Mesodermal cell (in vitro differentiated cells): ENCODE measurements around the gene SWSAP1.
A peak's percentile ranks its signal among the peaks of the same experiment; 100 is the strongest.
"Not testable (repeated sequence)": the region's sequence is repeated elsewhere in the genome, so short reads cannot be mapped to it uniquely, and the experiment has no call there.

Experiments
- H3K27ac ChIP-seq: 2 replicates; pipeline ENCODE4 v1.7.0; 2013; ENCODE audit warnings: mild to moderate bottlenecking, low read depth, low read length, moderate library complexity; ENCODE audit not compliant: severe bottlenecking
- H3K36me3 ChIP-seq: 2 replicates; pipeline ENCODE4 v1.7.1; 2013; ENCODE audit warnings: mild to moderate bottlenecking, low read length, moderate library complexity; ENCODE audit not compliant: control insufficient read depth, insufficient read depth
- H3K4me1 ChIP-seq: one replicate; pipeline ENCODE4 v1.7.1; 2013; ENCODE audit warnings: mild to moderate bottlenecking, low read length; ENCODE audit not compliant: insufficient read depth, control insufficient read depth, poor library complexity, severe bottlenecking
- H3K4me3 ChIP-seq: 2 replicates; pipeline ENCODE4 v1.7.0; 2013; ENCODE audit warnings: low read length, control low read depth, mild to moderate bottlenecking; ENCODE audit not compliant: insufficient read depth, poor library complexity, severe bottlenecking; ENCODE audit errors: extremely low read depth
- H3K9me3 ChIP-seq: 2 replicates; pipeline ENCODE4 v1.7.1; 2013; ENCODE audit warnings: mild to moderate bottlenecking, low read length, moderate library complexity; ENCODE audit not compliant: control insufficient read depth
- WGBS, 2 experiments: methylation state at CpG; one replicate each; pipeline ENCODE4 v1.1.5; 2013; ENCODE audit warnings: missing lambda C conversion rate in 2 of 2; ENCODE audit not compliant: insufficient coverage in 2 of 2; 5-methylcytosine and 5-hydroxymethylcytosine counted together

Gene SWSAP1

GRCh38 chr19:11365557-11366117 lies 8.8 kb upstream of the SWSAP1 start:
- Histone ChIP-seq H3K4me3 (no peak overlapping the region), H3K4me1 (no peaks in the 10 kb centered on the region), H3K9me3 (no peaks in the 10 kb centered on the region), H3K36me3 (peaks cover 2% of the 10 kb centered on the region), H3K27ac (no peak overlapping the region)
- WGBS, 2 experiments: 80 to 94% methylated on average over 1 to 2 of the region's 7 CpGs

DNA sequence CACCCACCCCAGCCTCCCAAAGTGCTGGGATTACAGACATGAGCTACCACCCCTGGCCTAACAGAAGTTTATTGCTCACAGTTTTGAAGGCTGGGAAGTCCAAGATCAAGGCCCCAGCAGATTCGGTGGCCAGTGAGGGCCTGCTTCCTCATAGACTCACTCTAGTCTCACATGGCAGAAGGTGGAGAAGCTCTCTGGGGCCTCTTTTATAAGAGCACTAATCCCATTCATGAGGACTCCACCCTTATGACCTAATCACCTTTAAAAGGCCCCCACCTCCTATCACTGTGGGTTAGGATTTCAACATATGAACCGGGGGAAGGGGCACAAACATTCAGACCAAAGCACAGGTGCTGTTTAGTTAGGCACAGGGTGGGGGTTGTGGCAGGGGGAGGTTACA lies 6.9 kb upstream of the SWSAP1 start:
- H3K27ac ChIP-seq: no peak overlapping the region
- H3K9me3 ChIP-seq: no peaks in the 10 kb centered on the region

GRCh38 chr19:11370744-11371143 lies 3.7 kb upstream of the SWSAP1 start:
- Histone ChIP-seq H3K4me3 (no peak overlapping the region), H3K27ac (no peak overlapping the region), H3K4me1 (peaks cover 10% of the 10 kb centered on the region), H3K9me3 (no peaks in the 10 kb centered on the region), H3K36me3 (peaks cover under 1% of the 10 kb centered on the region)
- WGBS, 2 experiments: 89 to 95% methylated on average over 2 of the region's 2 CpGs

More for the DNA sequence above, 6.9 kb upstream of the SWSAP1 start:
- no peaks in the 10 kb centered on the region for H3K4me1 ChIP-seq
- WGBS, 2 experiments: 71% methylated on average over 1 of the region's 2 CpGs; no CpG with 5 or more reads in 1 of the 2 experiments
- H3K4me3 ChIP-seq: no peak overlapping the region
- H3K36me3 ChIP-seq: peaks cover 2% of the 10 kb centered on the region

DNA sequence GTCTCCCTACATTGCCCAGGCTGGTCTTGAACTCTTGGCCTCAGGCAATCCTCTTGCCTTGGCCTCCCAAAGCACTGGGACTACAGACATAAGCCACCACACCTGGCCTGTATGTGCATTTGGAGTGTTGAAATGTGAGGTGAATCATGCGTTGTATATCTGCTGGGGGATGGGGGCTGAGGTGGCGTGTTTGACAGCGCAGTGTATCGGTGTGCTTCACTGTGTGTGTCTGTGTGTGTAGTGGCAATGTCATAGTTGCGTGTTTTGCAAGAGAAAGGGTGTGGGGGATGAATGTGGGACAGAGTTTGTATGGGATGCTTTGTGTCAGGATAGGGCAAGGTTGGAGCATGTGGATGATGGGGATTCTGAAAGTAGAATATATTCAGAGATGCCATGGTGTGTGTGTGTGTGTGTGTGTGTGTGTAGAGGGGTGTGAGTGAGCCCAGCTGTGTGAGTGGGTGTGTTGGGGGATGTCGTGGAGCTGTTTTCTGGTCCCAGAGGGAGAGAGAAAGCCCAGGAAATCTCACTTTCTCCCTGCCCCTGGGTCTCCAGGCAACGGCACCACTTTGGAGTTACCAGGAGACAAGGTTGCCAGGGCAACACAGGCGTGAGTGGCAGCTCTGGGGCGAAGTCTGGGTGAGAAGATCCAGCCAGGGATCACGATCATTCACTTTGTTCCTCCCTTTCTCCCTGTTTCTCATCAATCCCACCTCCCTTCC lies 1.1 kb upstream of the SWSAP1 start:
- H3K27ac ChIP-seq: peak overlapping the region; percentile 79
- no peaks in the 10 kb centered on the region for H3K9me3 ChIP-seq
- H3K4me1 ChIP-seq: peaks cover 17% of the 10 kb centered on the region

DNA sequence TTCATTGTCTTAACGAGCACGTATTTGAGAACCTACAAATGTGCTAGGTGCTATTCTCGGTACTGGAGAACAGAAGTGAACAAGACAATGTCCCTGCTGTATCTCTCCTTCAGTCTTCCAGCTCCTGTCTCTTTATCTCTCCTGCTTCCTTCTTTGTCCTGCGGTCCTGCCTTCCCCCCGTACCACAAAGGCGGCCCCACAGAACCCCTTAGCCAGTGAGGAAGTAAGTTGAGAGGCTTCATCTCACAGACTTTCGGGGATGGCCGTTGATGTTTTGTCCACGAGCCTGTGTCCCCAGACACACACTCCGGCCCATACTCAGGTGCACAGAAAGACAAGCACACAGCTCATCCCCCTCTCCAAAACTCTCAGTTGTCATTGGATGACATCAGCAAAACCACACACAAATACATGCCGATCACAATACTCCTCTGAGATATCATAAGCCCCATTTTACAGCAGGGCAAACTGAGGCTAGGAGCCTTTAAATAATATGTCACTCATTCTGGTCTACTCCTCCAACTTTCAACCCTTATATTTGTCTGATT lies 507 bp upstream of the SWSAP1 start:
- WGBS, 2 experiments: 76 to 83% methylated on average over 8 to 11 of the region's 11 CpGs
- Histone ChIP-seq H3K36me3 (peaks cover 23% of the 10 kb centered on the region), H3K9me3 (no peaks in the 10 kb centered on the region), H3K27ac (peak overlapping the region; percentile 79), H3K4me1 (peaks cover 17% of the 10 kb centered on the region), H3K4me3 (peak overlapping the region; percentile 58)

More for the DNA sequence above, 1.1 kb upstream of the SWSAP1 start:
- Histone ChIP-seq H3K36me3 (peaks cover 17% of the 10 kb centered on the region), H3K4me3 (no peak overlapping the region)
- WGBS, 2 experiments: 54 to 78% methylated on average over 5 to 9 of the region's 10 CpGs

DNA sequence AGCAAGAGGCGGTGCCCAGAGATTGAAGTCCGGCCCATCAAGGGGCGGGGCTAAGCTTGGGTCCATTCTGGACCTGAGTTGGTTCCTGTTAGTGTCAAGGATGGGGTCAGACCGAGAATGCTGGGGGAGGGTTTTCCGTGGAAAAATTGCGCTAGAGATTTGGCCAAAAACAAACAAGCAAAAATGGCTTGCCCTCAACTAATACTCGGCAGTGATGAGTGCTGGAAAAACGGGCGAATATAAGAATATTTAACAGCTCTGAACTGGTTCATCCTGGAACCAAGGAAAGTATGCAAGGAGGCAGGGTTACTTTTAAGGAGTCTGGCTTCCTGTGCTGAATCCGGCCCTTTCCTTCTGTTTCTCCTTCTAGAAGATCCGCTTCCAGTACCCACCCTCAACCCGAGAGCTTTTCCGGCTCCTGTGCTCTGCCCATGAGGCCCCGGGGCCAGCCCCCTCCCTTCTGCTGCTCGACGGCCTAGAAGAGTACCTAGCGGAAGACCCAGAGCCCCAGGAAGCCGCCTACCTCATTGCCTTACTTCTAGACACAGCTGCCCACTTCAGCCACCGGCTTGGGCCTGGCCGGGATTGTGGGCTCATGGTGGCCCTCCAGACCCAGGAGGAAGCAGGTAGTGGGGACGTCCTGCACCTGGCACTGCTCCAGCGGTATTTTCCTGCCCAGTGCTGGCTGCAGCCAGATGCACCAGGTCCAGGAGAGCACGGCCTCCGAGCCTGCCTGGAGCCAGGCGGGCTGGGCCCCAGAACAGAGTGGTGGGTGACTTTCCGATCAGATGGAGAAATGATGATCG lies 880 bp downstream of the SWSAP1 start:
- peak overlapping the region; percentile 46 for H3K27ac ChIP-seq
- H3K9me3 ChIP-seq: no peaks in the 10 kb centered on the region
- WGBS, 2 experiments: 38 to 46% methylated on average over 24 to 27 of the region's 27 CpGs
- peak overlapping the region; percentile 58 for H3K4me3 ChIP-seq
- peaks cover 24% of the 10 kb centered on the region for H3K36me3 ChIP-seq
- peaks cover 17% of the 10 kb centered on the region for H3K4me1 ChIP-seq

DNA sequence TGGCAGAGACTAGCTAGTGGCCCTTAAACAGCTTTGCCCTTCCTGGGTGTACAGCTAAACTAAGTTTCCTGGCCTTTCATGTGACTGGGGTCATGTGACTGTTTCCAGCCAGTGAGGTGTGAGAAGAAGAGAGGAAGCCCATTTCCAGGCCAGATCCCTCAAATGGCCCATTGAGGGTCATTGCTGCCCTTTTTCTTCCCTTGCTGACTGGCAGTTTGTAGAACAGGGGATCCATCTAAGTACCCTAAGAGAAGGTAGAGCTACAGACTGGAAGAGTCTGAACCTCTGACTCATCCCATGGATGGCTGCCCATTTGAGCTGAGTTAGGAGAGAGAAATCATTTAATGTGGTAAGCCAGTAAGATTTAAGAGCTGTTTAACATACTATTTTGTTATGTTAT lies 2.8 kb downstream of the SWSAP1 start:
- Histone ChIP-seq H3K4me3 (no peak overlapping the region), H3K27ac (peak overlapping the region; percentile 16), H3K36me3 (peaks cover 24% of the 10 kb centered on the region), H3K4me1 (peaks cover 17% of the 10 kb centered on the region), H3K9me3 (no peaks in the 10 kb centered on the region)

DNA sequence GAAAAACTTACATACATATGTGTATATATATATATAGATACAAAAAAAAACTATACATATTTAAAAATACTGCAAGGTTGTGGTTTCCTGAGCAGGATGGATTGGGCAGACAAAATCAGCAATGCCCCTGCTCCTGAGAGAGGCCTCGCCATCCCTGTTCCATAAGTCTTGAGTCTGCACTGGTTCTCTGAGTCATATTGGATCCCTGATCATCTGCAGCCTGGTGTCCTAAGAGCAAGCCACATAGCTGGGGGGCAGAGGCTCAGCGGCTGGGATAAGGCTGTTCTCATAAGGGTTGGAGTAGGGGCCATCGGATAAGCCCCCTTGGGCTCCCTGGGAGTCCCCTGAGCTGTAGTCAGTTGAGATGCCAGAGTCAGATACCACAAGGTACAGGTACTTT lies 3.3 kb downstream of the SWSAP1 start:
- WGBS, 2 experiments: 95 to 100% methylated on average over 2 to 3 of the region's 3 CpGs
- H3K4me3 ChIP-seq: no peak overlapping the region
- H3K36me3 ChIP-seq: peaks cover 24% of the 10 kb centered on the region
- no peak overlapping the region for H3K27ac ChIP-seq
- H3K9me3 ChIP-seq: no peaks in the 10 kb centered on the region
- peaks cover 17% of the 10 kb centered on the region for H3K4me1 ChIP-seq

DNA sequence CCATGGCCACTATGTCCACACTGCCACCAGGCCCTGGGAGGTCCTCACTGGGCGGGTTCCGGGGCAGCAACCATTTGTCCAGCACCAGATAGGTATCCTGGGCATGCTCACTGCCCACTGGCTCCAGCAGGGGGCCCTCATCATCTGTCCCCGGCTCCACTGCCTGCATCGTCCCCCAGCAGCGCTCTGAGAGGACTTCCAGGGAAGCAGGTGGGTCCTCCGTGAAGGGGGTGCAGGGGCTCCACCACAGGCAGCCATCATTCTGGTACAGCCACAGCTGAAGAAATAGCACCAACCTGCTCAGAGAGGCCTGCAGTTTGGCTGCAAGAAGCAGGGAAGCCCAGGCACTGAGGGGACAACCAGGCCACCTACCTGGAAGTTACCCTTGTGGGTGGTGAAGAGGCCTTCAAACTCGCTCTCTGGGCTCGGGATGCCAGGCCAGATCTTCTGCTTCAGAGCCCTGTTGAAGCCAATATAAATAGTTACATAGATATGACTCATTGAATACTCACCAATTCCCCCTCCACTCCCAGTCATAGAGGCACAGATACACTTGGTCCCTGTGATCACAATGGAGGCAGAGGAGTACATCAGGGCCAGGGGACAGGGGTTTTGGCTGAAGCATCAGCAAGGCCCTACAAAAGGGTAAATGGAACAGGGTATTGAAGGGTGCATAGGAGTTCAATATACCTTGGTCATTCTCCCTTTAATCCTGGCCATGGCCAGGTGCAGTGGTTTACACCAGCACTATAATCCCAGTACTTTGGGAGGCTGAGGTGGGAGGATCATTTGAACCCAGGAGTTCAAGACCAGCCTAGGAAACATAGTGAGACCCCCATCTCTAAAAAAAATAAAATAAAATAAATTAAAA lies 4.1 kb downstream of the SWSAP1 start:
- Histone ChIP-seq H3K36me3 (peaks cover 24% of the 10 kb centered on the region), H3K27ac (no peak overlapping the region), H3K4me3 (no peak overlapping the region), H3K9me3 (no peaks in the 10 kb centered on the region), H3K4me1 (peaks cover 17% of the 10 kb centered on the region)
- WGBS, 2 experiments: 59 to 67% methylated on average over 6 to 8 of the region's 8 CpGs

DNA sequence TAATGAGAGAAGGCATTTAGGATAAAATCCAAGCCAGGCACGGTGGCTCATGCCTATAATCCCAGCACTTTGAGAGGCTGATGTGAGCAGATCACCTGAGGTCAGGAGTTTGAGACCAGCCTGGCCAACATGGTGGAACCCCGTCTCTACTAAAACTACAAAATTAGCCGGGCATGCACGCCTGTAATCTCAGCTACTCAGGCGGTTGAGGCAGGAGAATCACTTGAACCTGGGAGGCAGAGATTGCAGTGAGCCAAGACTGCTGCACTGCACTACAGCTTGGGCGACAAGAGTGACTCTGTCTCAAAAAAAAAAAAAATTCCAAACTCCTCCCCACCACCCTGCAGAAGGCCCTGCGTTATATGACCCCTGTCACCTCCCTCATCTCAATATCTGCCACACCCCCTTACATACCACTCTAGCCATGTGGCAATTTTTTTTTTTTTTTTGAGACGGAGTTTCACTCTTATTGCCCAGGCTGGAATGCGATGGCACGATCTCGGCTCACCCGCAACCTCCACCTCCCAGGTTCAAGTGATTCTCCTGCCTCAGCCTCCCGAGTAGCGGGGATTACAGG lies 4.9 kb downstream of the SWSAP1 start:
- not testable (repeated sequence) for H3K9me3 ChIP-seq, H3K4me3 ChIP-seq, H3K27ac ChIP-seq
- H3K36me3 ChIP-seq: peaks cover 24% of the 10 kb centered on the region
- peaks cover 15% of the 10 kb centered on the region for H3K4me1 ChIP-seq
- WGBS, 2 experiments: 86 to 95% methylated on average over 10 to 13 of the region's 14 CpGs
